ENCODE results near the gene FOXN4. TPM values are rescaled to one million over a fixed set of nuclear protein-coding genes. Genes with fewer than 3 reads are reported as not detected.

FOXN4 gene
- total RNA-seq, 4 donors from 2014 or later, result not detected

DNA sequence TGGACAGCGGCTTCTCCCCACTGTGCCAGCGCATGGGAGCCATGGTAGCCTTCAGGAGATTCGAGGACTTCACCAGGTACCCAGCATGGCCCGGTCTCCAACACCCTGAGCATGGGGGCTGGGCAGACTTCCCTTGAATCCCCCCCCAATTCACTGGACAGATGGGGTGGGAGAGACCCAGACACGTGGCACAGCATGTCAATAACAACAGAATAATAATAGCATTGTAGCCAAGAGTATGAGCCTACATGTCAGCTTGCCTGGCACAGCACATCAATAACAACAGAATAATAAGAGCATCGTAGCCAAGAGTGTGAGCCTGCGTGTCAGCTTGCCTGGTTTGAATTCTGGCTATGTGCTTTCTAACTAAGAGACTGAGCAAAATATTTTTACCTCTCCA, 76.4 kb downstream of the FOXN4 start:
- TF ChIP-seq CTCF (IDR thresholded peaks at IDR 0.05 in 4 of 5, conservative IDR thresholded peaks at IDR 0.05 in 1 of 5), result no peak
- TF ChIP-seq POLR2A (IDR thresholded peaks at IDR 0.05), result no peak
- intact Hi-C loops (cut with DNase I; ENCODE audit: low total_unique reads) (no loop called here), in situ Hi-C loops (cut with MboI; ENCODE audit: low sequenced_read_pairs in 4 of 4) (no loop called here)
- no peak overlapping the region for H3K4me3 ChIP-seq
- no peaks in the 10 kb centered on the region for H3K9me3 ChIP-seq
- peak overlapping the region; percentile 1 to 91 (median 83) for H3K27ac ChIP-seq
- peaks cover 5 to 6% of the 10 kb centered on the region in 2 donors for H3K4me1 ChIP-seq
- no peaks in the 10 kb centered on the region for H3K27me3 ChIP-seq
- H3K36me3 ChIP-seq, result peaks cover 21 to 96% of the 10 kb centered on the region in 2 donors
- ATAC-seq (no peak), DNase-seq (no peak)

- H3K4me3 ChIP-seq, result no peak overlapping the region
- ATAC-seq, result no peak
- TF ChIP-seq CTCF (IDR thresholded peaks at IDR 0.05 in 4 of 5, conservative IDR thresholded peaks at IDR 0.05 in 1 of 5), result no peak
- no peak for TF ChIP-seq POLR2A (IDR thresholded peaks at IDR 0.05)
These were observed 78.9 kb downstream of the FOXN4 start for GRCh38 chr12:109230193-109230592.

GRCh38 chr12:109228664-109229063, 80.4 kb downstream of the FOXN4 start:
- TF ChIP-seq CTCF (IDR thresholded peaks at IDR 0.05 in 4 of 5, conservative IDR thresholded peaks at IDR 0.05 in 1 of 5) (no peak), POLR2A (IDR thresholded peaks at IDR 0.05) (no peak)
- Histone ChIP-seq H3K27ac (peak overlapping the region; percentile 81 to 91 (median 84)), H3K9me3 (no peaks in the 10 kb centered on the region), H3K36me3 (peaks cover 3 to 96% of the 10 kb centered on the region in 2 donors), H3K27me3 (no peaks in the 10 kb centered on the region), H3K4me1 (peaks cover 7 to 12% of the 10 kb centered on the region in 2 donors), H3K4me3 (no peak overlapping the region)
- in situ Hi-C loops (cut with MboI; ENCODE audit: low sequenced_read_pairs in 4 of 4), result no loop called here
- ATAC-seq (peak; percentile 88 to 90), DNase-seq (peak; percentile 66 to 80)
- intact Hi-C loops (cut with DNase I; ENCODE audit: low total_unique reads), result no loop called here

More at GRCh38 chr12:109230193-109230592, 78.9 kb downstream of the FOXN4 start:
- no peaks in the 10 kb centered on the region for H3K27me3 ChIP-seq
- H3K9me3 ChIP-seq, result no peaks in the 10 kb centered on the region
- H3K27ac ChIP-seq, result peak overlapping the region; percentile 81 to 91 (median 84)
- H3K36me3 ChIP-seq, result peaks cover 9 to 96% of the 10 kb centered on the region in 2 donors
- in situ Hi-C loops (cut with MboI; ENCODE audit: low sequenced_read_pairs in 4 of 4), result no loop called here
- no peak for DNase-seq
- peaks cover 7 to 9% of the 10 kb centered on the region in 2 donors for H3K4me1 ChIP-seq
- intact Hi-C loops (cut with DNase I; ENCODE audit: low total_unique reads), result no loop called here

Other genes with a start within 250 kb of the FOXN4 start
- 10 to 100 TPM in 3 of 4 donors, 1 to 10 TPM in 1; 8.7 to 22.5 (median 18.2) TPM for gene ALKBH2, start 215.8 kb downstream of the FOXN4 start, total RNA-seq
- gene UNG, start 211.7 kb downstream of the FOXN4 start, total RNA-seq, result 10 to 100 TPM; 38.7 to 45.3 (median 42.3) TPM
- 1,000 to 10,000 TPM in 1 of 4 donors, 100 to 1,000 TPM in 3; 595 to 1,103 (median 698) TPM for gene ACACB, start 192.7 kb downstream of the FOXN4 start, total RNA-seq
- gene MYO1H, start 38.6 kb upstream of the FOXN4 start, total RNA-seq, result not detected
- 10 to 100 TPM in 3 of 4 donors, 1 to 10 TPM in 1; 7.5 to 14.8 (median 10.6) TPM for gene KCTD10, start 168.0 kb upstream of the FOXN4 start, total RNA-seq
- 10 to 100 TPM; 44.8 to 58.2 (median 55.9) TPM for gene UBE3B, start 168.3 kb upstream of the FOXN4 start, total RNA-seq

All from gastrocnemius medialis (tissue), 4 donors.